ENCODE results near the gene CDH11.

CDH11 gene

GRCh38 chr16:64916051-64916450 is 205.8 kb downstream of the CDH11 start:
- Histone ChIP-seq H3K27ac (ENCODE audit: low read length) (no peak overlapping the region), H2AFZ (ENCODE audit: low read length) (no peak overlapping the region), H3K36me3 (replicated peaks; ENCODE audit: insufficient read depth, low read length) (no peaks in the 10 kb centered on the region), H3K9ac (ENCODE audit: low read length) (no peak overlapping the region), H3K4me3 (ENCODE audit: low read length) (no peak overlapping the region), H3K9me3 (replicated peaks; ENCODE audit: insufficient read depth, low read length) (no peaks in the 10 kb centered on the region), H3K27me3 (replicated peaks; ENCODE audit: insufficient read depth, low read length) (no peaks in the 10 kb centered on the region), H3K9me2 (replicated peaks; ENCODE audit: insufficient read depth, low read length) (no peaks in the 10 kb centered on the region), H3K79me2 (ENCODE audit: low read length) (no peaks in the 10 kb centered on the region), H4K20me1 (ENCODE audit: insufficient read depth, low read length) (no peaks in the 10 kb centered on the region), H3K4me2 (ENCODE audit: low read depth, low read length) (no peak overlapping the region), H3F3A (ENCODE audit: insufficient read depth, low read length) (no peaks in the 10 kb centered on the region), H3K4me1 (ENCODE audit: low read length) (no peaks in the 10 kb centered on the region)
- TF ChIP-seq CTCF (IDR thresholded peaks at IDR 0.05; ENCODE audit: low read length) = no peak
- no peak for DNase-seq

DNA sequence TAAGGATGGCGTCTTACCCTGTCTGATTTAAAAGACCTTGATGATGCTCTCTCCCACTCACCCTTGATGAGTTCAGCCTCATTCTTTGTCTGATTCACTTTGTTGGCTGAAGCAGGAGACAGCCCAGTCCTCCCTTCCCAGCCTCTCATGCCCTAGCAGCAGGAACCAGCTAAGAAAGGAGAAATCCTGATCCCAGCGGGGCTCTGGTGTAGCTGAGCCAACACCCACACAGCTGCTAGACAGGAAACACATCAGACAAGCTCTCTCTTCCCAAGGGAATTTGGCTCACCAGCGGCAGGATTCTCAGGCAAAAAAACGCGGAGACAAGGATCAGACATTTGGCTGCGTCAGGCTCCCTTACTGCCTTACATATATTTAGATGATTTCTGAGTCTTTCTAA is 211.5 kb downstream of the CDH11 start:
- Histone ChIP-seq H3K4me1 (ENCODE audit: low read length) (no peaks in the 10 kb centered on the region), H3F3A (ENCODE audit: insufficient read depth, low read length) (no peaks in the 10 kb centered on the region), H3K4me3 (ENCODE audit: low read length) (no peak overlapping the region), H3K79me2 (ENCODE audit: low read length) (no peaks in the 10 kb centered on the region), H3K9ac (ENCODE audit: low read length) (no peak overlapping the region), H3K36me3 (replicated peaks; ENCODE audit: insufficient read depth, low read length) (no peaks in the 10 kb centered on the region), H3K4me2 (ENCODE audit: low read depth, low read length) (no peak overlapping the region), H3K27me3 (replicated peaks; ENCODE audit: insufficient read depth, low read length) (no peaks in the 10 kb centered on the region), H4K20me1 (ENCODE audit: insufficient read depth, low read length) (no peaks in the 10 kb centered on the region), H3K9me3 (replicated peaks; ENCODE audit: insufficient read depth, low read length) (no peaks in the 10 kb centered on the region), H3K27ac (ENCODE audit: low read length) (no peak overlapping the region), H2AFZ (ENCODE audit: low read length) (no peak overlapping the region), H3K9me2 (replicated peaks; ENCODE audit: insufficient read depth, low read length) (no peaks in the 10 kb centered on the region)
- TF ChIP-seq EZH2 (optimal IDR thresholded peaks at IDR 0.05; ENCODE audit: low read depth, low read length) (no peak), CTCF (IDR thresholded peaks at IDR 0.05; ENCODE audit: low read length) (no peak), EZH2phosphoT487 (IDR thresholded peaks at IDR 0.05; ENCODE audit: low read length) (no peak)
- no peak for DNase-seq

GRCh38 chr16:64907844-64908243 is 214.0 kb downstream of the CDH11 start:
- Histone ChIP-seq H3K4me2 (ENCODE audit: low read depth, low read length) (no peak overlapping the region), H2AFZ (ENCODE audit: low read length) (no peak overlapping the region), H3F3A (ENCODE audit: insufficient read depth, low read length) (no peaks in the 10 kb centered on the region), H3K9me2 (replicated peaks; ENCODE audit: insufficient read depth, low read length) (no peaks in the 10 kb centered on the region), H3K36me3 (replicated peaks; ENCODE audit: insufficient read depth, low read length) (no peaks in the 10 kb centered on the region), H3K9ac (ENCODE audit: low read length) (no peak overlapping the region), H3K9me3 (replicated peaks; ENCODE audit: insufficient read depth, low read length) (no peaks in the 10 kb centered on the region), H3K4me3 (ENCODE audit: low read length) (no peak overlapping the region), H3K79me2 (ENCODE audit: low read length) (no peaks in the 10 kb centered on the region), H4K20me1 (ENCODE audit: insufficient read depth, low read length) (no peaks in the 10 kb centered on the region), H3K27ac (ENCODE audit: low read length) (no peak overlapping the region), H3K27me3 (replicated peaks; ENCODE audit: insufficient read depth, low read length) (no peaks in the 10 kb centered on the region), H3K4me1 (ENCODE audit: low read length) (no peaks in the 10 kb centered on the region)
- TF ChIP-seq CTCF (IDR thresholded peaks at IDR 0.05; ENCODE audit: low read length) (no peak), EZH2 (optimal IDR thresholded peaks at IDR 0.05; ENCODE audit: low read depth, low read length) (no peak), EZH2phosphoT487 (IDR thresholded peaks at IDR 0.05; ENCODE audit: low read length) (no peak)
- no peak for DNase-seq

GRCh38 chr16:64903770-64904169 is 218.1 kb downstream of the CDH11 start:
- no peaks in the 10 kb centered on the region for H3K9me2 ChIP-seq (replicated peaks; ENCODE audit: insufficient read depth, low read length)
- no peaks in the 10 kb centered on the region for H3K9me3 ChIP-seq (replicated peaks; ENCODE audit: insufficient read depth, low read length)
- no peak for TF ChIP-seq CTCF (IDR thresholded peaks at IDR 0.05; ENCODE audit: low read length)
- TF ChIP-seq EZH2 (optimal IDR thresholded peaks at IDR 0.05; ENCODE audit: low read depth, low read length) = no peak
- TF ChIP-seq EZH2phosphoT487 (IDR thresholded peaks at IDR 0.05; ENCODE audit: low read length) = no peak
- no peaks in the 10 kb centered on the region for H3K79me2 ChIP-seq (ENCODE audit: low read length)
- H3K9ac ChIP-seq (ENCODE audit: low read length) = no peak overlapping the region
- no peaks in the 10 kb centered on the region for H3K27me3 ChIP-seq (replicated peaks; ENCODE audit: insufficient read depth, low read length)
- H3F3A ChIP-seq (ENCODE audit: insufficient read depth, low read length) = no peaks in the 10 kb centered on the region
- no peaks in the 10 kb centered on the region for H3K36me3 ChIP-seq (replicated peaks; ENCODE audit: insufficient read depth, low read length)
- H2AFZ ChIP-seq (ENCODE audit: low read length) = no peak overlapping the region
- H4K20me1 ChIP-seq (ENCODE audit: insufficient read depth, low read length) = no peaks in the 10 kb centered on the region
- H3K4me2 ChIP-seq (ENCODE audit: low read depth, low read length) = no peak overlapping the region
- no peaks in the 10 kb centered on the region for H3K4me1 ChIP-seq (ENCODE audit: low read length)
- DNase-seq = no peak
- H3K27ac ChIP-seq (ENCODE audit: low read length) = no peak overlapping the region
- no peak overlapping the region for H3K4me3 ChIP-seq (ENCODE audit: low read length)
